ENCODE results near the gene PSMC6. TPM values are rescaled to one million over a fixed set of nuclear protein-coding genes. Genes with fewer than 3 reads are reported as not detected.

Gene PSMC6
- total RNA-seq, 1 experiment from 2014 or later: 103 TPM

GRCh38 chr14:52678591-52678990 lies 28.4 kb upstream of the PSMC6 start:
- no peaks in the 10 kb centered on the region for H3K79me2 ChIP-seq (ENCODE audit: insufficient read depth, low read length)
- H2AK5ac ChIP-seq (ENCODE audit: insufficient read length, low read length): no peak overlapping the region
- H3K4me2 ChIP-seq (ENCODE audit: insufficient read depth, insufficient read length, low read length): no peak overlapping the region
- peaks cover 0 to 14% (median 3%) of the 10 kb centered on the region in 3 experiments; a peak in 4 of 7 replicates for H3K36me3 Mint-ChIP-seq (ENCODE audit: insufficient read depth in 1 of 3, low read depth in 3 of 3)
- H3K27ac Mint-ChIP-seq: no peak overlapping the region
- no peak overlapping the region for H4K5ac ChIP-seq (ENCODE audit: insufficient read length, low read depth, low read length)
- H3K56ac ChIP-seq (ENCODE audit: insufficient read length, low read depth, low read length): no peak overlapping the region
- no peak overlapping the region for H4K91ac ChIP-seq (ENCODE audit: insufficient read length, low read depth, low read length)
- H3K4me3 Mint-ChIP-seq: no peak overlapping the region
- no peaks in the 10 kb centered on the region for H3K9me3 Mint-ChIP-seq
- H3K4me1 ChIP-seq (ENCODE audit: insufficient read depth, low read length): no peaks in the 10 kb centered on the region
- H3K14ac ChIP-seq (ENCODE audit: insufficient read depth, low read length): no peak overlapping the region
- no peaks in the 10 kb centered on the region for H3K27me3 ChIP-seq (ENCODE audit: insufficient read depth, low read length)
- DNase-seq: no peak
- no peaks in the 10 kb centered on the region for H3K27me3 Mint-ChIP-seq (ENCODE audit: low read depth)
- peak; percentile 66 for TF ChIP-seq CTCF (conservative IDR thresholded peaks at IDR 0.05)
- H3T11ph ChIP-seq (ENCODE audit: low read length): no peak overlapping the region
- no peak overlapping the region for H2BK5ac ChIP-seq (ENCODE audit: insufficient read length, low read length)
- no peak overlapping the region for H2BK12ac ChIP-seq (ENCODE audit: insufficient read length, low read depth, low read length)
- no peaks in the 10 kb centered on the region for H3K4me1 Mint-ChIP-seq
- H4K20me1 ChIP-seq (ENCODE audit: control insufficient read depth, insufficient read depth, insufficient read length): no peaks in the 10 kb centered on the region
- no peak overlapping the region for H3K9ac ChIP-seq (ENCODE audit: extremely low read depth, insufficient read length, low read length)
- H2AFZ ChIP-seq (ENCODE audit: low read length): no peak overlapping the region
- no peak overlapping the region for H2BK15ac ChIP-seq (ENCODE audit: low read depth, low read length)
- H3K9me3 ChIP-seq (ENCODE audit: control insufficient read depth, low read depth, low read length): no peaks in the 10 kb centered on the region
- H3K79me1 ChIP-seq (ENCODE audit: insufficient read depth, low read depth, low read length, poor library complexity, severe bottlenecking): no peaks in the 10 kb centered on the region
- no peaks in the 10 kb centered on the region for H3K23me2 ChIP-seq (ENCODE audit: insufficient read length, low read depth, low read length, poor library complexity, severe bottlenecking)
- H3K23ac ChIP-seq (ENCODE audit: insufficient read length, low read depth, low read length): no peak overlapping the region
- WGBS (ENCODE audit: extremely low coverage, insufficient read length, low lambda C conversion rate): no CpG with 5 or more reads among the region's 2 CpGs
- no peak overlapping the region for H3K4ac ChIP-seq (ENCODE audit: low read depth, low read length)
- no peak overlapping the region for H2BK20ac ChIP-seq (ENCODE audit: low read depth, low read length, poor library complexity, severe bottlenecking)
- no peak overlapping the region for H4K8ac ChIP-seq (replicated peaks; ENCODE audit: insufficient read length, low read depth, low read length)
- H3K27ac ChIP-seq (ENCODE audit: insufficient read length, low read depth, low read length): no peak overlapping the region
- no peak overlapping the region for H3K18ac ChIP-seq (ENCODE audit: insufficient read length, low read depth, low read length)
- no peak overlapping the region for H2BK120ac ChIP-seq (ENCODE audit: low read depth, low read length, poor library complexity, severe bottlenecking)

Measured in H9 (cell line).